ENCODE results near the gene GTF2I.
"Not testable (repeated sequence)": the region's sequence is repeated elsewhere in the genome, so short reads cannot be mapped to it uniquely, and the experiment has no call there.

Gene GTF2I

GRCh38 chr7:74766991-74767390 is 109.5 kb downstream of the GTF2I start:
- intact Hi-C loops (cut with DNase I); DNase-seq: not testable (repeated sequence)

GRCh38 chr7:74770062-74770461 is 112.5 kb downstream of the GTF2I start:
- peak in 2 of 10 donors; percentile 20 to 55 for DNase-seq
- intact Hi-C loops (cut with DNase I), result not testable (repeated sequence)

GRCh38 chr7:74772093-74772492 is 114.6 kb downstream of the GTF2I start:
- peak in 2 of 10 donors; percentile 2 to 61 for DNase-seq

GRCh38 chr7:74773760-74774750 is 116.5 kb downstream of the GTF2I start, which contains the start of gene NCF1:
NCF1 (plus strand) TSS chr7:74774011; CDS start chr7:74774032, 21 bp downstream.
- DNase-seq; intact Hi-C loops (cut with DNase I): not testable (repeated sequence)

More at GRCh38 chr7:74772093-74772492, 114.6 kb downstream of the GTF2I start:
- intact Hi-C loops (cut with DNase I), result not testable (repeated sequence)

GRCh38 chr7:74775111-74775510 is 117.6 kb downstream of the GTF2I start:
- DNase-seq; intact Hi-C loops (cut with DNase I): not testable (repeated sequence)

- peak in 2 of 10 donors; percentile 38 to 78 for DNase-seq
- intact Hi-C loops (cut with DNase I), result not testable (repeated sequence)
These were observed 121.5 kb downstream of the GTF2I start for GRCh38 chr7:74779053-74779452.

GRCh38 chr7:74781746-74782145 is 124.2 kb downstream of the GTF2I start:
- DNase-seq; intact Hi-C loops (cut with DNase I): not testable (repeated sequence)

- DNase-seq, result peak in 2 of 10 donors; percentile 20 to 43
- intact Hi-C loops (cut with DNase I), result not testable (repeated sequence)
These were observed 126.1 kb downstream of the GTF2I start for GRCh38 chr7:74783595-74783994.

GRCh38 chr7:74788369-74789150 is 131.0 kb downstream of the GTF2I start:
- DNase-seq, result peak; percentile 91 to 99 (median 96)
- intact Hi-C loops (cut with DNase I), result not testable (repeated sequence)

- intact Hi-C loops (cut with DNase I); DNase-seq: not testable (repeated sequence)
These were observed 131.8 kb downstream of the GTF2I start for GRCh38 chr7:74789200-74789736.

- intact Hi-C loops (cut with DNase I), result not testable (repeated sequence)
- DNase-seq, result peak in 1 of 10 donors; percentile 6
These were observed 140.5 kb downstream of the GTF2I start for GRCh38 chr7:74797848-74798622.

- DNase-seq; intact Hi-C loops (cut with DNase I): not testable (repeated sequence)
These were observed 141.1 kb downstream of the GTF2I start for GRCh38 chr7:74798644-74799043.
